ENCODE measurements around the gene ZNF280A.
"Not testable (repeated sequence)": the region's sequence is repeated elsewhere in the genome, so short reads cannot be mapped to it uniquely, and the experiment has no call there.

Gene ZNF280A

GRCh38 chr22:22538226-22538989 lies 18.3 kb upstream of the ZNF280A start:
- DNase-seq = no peak

- DNase-seq = no peak
Observed at GRCh38 chr22:22536916-22537315, 16.8 kb upstream of the ZNF280A start.

GRCh38 chr22:22536515-22536914 lies 16.4 kb upstream of the ZNF280A start:
- DNase-seq = no peak

- DNase-seq = no peak
Observed at GRCh38 chr22:22535662-22536061, 15.6 kb upstream of the ZNF280A start.

- no peak for DNase-seq
Observed at GRCh38 chr22:22534604-22535415, 14.7 kb upstream of the ZNF280A start.

GRCh38 chr22:22533863-22534262 lies 13.8 kb upstream of the ZNF280A start:
- no peak for DNase-seq

GRCh38 chr22:22533417-22533816 lies 13.3 kb upstream of the ZNF280A start:
- DNase-seq = no peak

- DNase-seq = not testable (repeated sequence)
Observed at GRCh38 chr22:22532547-22533071, 12.5 kb upstream of the ZNF280A start.

GRCh38 chr22:22531770-22532546 lies 11.9 kb upstream of the ZNF280A start:
- no peak for DNase-seq

GRCh38 chr22:22528780-22529179 lies 8.7 kb upstream of the ZNF280A start:
- DNase-seq = no peak

- DNase-seq = no peak
Observed at GRCh38 chr22:22527312-22527711, 7.2 kb upstream of the ZNF280A start.

- DNase-seq = no peak
Observed at GRCh38 chr22:22526125-22526912, 6.2 kb upstream of the ZNF280A start.

- no peak for DNase-seq
Observed at GRCh38 chr22:22523494-22523893, 3.4 kb upstream of the ZNF280A start.

- DNase-seq = no peak
Observed at GRCh38 chr22:22521631-22522030, 1.6 kb upstream of the ZNF280A start.

GRCh38 chr22:22520667-22521602 lies 865 bp upstream of the ZNF280A start:
- DNase-seq = no peak

- no peak for DNase-seq
Observed at GRCh38 chr22:22519591-22519990, 479 bp downstream of the ZNF280A start.

GRCh38 chr22:22516992-22517391 lies 3.1 kb downstream of the ZNF280A start:
- DNase-seq = no peak

- no peak for DNase-seq
Observed at GRCh38 chr22:22515890-22516289, 4.2 kb downstream of the ZNF280A start.

- not testable (repeated sequence) for DNase-seq
Observed at GRCh38 chr22:22514431-22514830, 5.6 kb downstream of the ZNF280A start.

GRCh38 chr22:22513619-22514018 lies 6.5 kb downstream of the ZNF280A start:
- no peak for DNase-seq

- no peak for DNase-seq
Observed at GRCh38 chr22:22512951-22513350, 7.1 kb downstream of the ZNF280A start.
